NCI-H345 (cell line): Measurements from ENCODE around the gene RPS19.
A peak's percentile ranks its signal among the peaks of the same experiment; 100 is the strongest.

Experiments
- DNase-seq: peaks from one replicate; lab custom pipeline; 2025; lab: John Stamatoyannopoulos, UW

RPS19 gene

DNA sequence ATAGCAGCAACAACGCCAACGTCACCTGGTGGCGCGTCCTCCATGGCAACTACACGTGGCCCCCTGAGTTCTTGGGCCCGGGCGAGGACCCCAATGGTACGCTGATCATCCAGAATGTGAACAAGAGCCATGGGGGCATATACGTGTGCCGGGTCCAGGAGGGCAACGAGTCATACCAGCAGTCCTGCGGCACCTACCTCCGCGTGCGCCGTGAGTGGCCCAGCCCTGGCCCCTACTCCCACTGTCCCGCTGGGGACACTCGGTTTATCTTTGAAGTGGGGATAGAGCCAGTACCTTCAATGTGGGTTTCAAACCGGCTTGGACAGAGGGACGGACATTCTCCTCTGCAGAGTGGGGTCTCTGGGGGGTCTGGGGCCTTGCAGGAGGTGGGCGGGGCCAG is 19.0 kb downstream of the RPS19 start:
- no peak for DNase-seq

DNA sequence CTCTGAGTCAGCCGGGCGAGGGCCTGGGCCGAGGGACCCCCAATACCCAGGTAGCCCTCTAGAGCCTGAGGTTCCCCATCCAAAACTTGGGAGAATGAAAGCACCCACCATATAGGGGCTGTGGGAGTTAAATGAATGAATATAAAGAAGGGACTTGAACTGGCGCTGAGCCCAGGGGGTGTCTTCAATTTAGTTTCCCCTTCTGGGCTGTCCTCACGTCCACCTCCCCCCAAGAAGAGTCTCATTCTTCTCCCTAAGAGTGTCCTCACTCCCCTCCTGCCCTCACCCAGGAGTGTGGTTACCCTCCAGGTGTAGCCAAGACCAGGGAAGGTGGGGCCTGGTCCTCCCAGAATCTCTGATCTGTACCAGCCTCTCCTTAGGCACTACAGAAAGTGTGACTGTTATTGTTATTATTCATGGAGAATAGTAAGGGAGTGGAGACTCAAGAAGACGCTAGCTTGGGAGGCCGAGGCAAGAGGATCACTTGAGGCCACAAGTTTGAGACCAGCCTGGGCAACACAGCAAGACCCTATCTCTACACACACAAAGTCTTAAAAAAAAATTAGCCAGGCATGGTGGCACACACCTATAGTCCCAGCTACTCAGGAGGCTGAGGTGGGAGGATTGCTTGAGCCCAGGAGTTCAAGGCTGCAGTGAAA is 19.7 kb downstream of the RPS19 start:
- no peak for DNase-seq

DNA sequence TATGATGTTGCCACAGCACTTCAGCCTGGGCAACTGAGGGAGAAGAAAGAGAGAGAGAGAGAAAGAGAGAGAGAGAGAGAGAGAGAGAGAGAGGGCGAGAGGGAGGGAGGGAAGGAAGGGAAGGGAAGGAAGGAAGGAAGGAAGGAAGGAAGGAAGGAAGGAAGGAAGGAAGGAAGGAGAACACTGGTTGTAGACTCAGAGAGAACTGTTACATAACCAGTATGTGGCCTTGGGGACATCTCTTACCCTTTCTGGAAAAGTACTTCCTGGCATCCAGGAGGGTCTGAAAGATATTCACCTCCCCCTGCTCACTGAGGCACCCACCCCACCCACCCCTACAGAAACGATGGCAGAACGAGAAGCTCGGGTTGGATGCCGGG is 20.3 kb downstream of the RPS19 start:
- DNase-seq = no peak

DNA sequence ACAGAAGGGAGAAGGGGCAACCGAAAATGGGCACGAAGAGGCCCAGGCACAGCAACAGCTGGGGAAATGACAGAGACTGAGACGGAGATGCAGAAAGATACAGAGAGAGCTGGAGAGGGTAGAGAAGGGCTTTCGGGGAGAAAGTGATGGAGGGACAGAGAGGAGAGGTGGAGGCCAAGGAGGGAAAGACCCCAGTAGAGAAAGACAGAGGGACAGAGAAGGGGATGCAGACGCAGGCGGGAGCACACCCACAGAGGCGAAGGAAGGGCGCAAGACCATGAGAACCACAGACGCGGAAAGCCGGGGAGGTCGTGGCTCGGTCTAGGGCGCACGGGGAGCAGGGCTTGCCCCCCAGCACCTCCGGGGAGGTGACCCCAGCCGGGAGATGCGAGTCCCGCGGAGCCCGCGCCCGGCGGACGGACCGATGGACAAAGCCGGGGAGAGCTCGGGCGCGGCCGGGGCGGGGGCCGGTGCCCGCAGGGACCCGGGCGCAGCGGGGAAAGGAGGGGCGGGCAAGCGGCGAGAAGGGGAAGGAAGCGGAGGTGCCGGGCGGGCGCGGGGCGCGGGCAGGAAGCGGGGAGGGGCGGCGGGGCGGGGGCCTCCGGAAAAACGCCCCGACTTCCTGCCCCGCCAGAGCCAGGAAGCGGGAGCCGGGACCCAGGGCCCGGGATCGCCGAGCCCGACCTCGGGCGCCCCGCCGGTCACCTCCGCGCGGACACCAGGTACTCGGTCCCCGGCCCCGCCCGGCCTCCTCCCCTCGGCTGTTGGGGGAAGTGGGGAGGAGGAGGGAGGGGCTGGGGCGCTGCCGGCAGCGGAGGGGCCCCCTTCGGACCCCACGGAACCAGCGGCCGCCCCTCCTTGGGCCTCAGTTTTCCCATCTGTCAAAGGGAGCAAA is 22.8 kb downstream of the RPS19 start, which contains the start of gene ARHGEF1:
Gene ARHGEF1 (plus strand): TSS at position 617 of the 895 bp plus-strand sequence. CDS start 4,899 bp downstream, outside the sequence.
- DNase-seq = no peak

- DNase-seq = no peak
These were observed 23.4 kb downstream of the RPS19 start for GRCh38 chr19:41883463-41883820.

GRCh38 chr19:41883821-41884733 is 24.0 kb downstream of the RPS19 start:
- peak; percentile 95 for DNase-seq

DNA sequence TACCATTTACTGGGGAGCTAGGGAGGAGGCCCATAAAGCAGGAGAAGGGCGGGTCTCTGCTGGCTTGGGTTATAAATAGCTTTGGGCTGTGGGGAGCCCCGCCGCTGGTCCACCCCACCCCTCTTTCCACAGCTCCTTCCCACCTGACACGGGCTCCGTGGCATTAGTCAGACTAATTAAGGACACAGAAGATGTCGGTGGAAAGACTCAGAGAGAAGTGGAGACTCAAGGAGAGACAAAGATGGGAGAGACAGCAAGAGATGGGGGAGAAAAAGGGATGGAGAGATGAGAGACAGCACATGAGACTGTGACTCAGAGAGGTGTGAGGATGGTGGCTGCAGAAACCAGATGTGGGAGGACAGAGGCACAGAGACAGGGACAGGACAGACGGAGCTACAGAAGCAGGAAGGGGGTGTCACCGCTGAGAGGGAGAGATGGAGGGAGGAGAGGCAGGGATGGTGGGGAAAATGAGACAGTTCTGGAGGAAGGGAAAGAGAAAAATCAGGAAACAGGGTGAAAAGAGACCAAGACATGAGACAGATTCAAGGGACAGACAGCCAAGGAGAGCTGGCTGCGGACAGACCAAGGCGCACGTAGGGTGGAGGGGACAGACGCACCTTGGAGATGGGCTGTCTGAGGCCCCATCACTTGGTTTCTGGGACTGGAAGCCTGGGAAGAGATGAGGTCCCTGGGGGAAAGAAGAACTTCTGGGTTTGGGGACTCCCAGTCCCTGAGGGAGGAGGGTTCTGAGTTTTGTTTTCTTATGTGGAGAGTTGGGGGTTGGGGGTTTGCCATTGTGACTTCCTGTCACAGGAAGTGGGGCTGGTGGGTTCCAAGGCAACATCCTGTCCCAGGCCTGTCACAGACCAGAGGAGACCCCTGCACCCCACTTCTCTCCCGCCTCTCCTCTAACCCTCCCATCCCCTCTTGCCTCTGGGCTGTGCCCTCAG is 27.0 kb downstream of the RPS19 start:
- no peak for DNase-seq

DNA sequence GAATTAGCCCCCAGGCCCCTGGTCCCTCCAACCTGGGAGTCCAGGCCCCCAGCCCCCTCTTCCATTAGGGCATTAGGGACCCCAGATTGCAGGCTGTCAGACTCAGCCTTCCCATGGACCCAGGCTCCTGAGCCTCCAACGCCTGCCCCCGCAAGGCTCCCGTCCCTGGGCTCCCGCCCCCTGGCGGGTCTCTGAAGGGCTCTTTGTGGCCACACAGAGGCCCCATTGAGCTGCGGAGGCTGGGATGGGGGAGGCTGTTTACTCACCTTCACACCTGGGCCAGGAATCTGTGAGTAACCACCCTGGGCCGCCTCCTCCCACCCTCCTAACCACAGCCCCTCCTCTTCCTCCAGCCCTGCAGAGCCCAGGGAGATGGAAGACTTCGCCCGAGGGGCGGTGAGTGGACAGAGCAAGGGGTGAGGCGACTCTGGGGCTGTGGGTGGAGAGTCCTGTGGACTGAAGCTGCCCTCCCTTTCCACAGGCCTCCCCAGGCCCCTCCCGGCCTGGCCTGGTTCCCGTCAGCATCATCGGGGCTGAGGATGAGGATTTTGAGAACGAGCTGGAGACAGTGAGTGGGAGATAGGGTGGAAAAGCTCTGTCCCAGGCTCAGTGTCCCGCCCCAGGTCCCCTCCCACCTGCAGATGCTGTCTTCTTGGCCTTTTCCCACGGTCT is 27.8 kb downstream of the RPS19 start:
- DNase-seq = no peak

GRCh38 chr19:41888926-41889325 is 28.9 kb downstream of the RPS19 start:
- DNase-seq = no peak

DNA sequence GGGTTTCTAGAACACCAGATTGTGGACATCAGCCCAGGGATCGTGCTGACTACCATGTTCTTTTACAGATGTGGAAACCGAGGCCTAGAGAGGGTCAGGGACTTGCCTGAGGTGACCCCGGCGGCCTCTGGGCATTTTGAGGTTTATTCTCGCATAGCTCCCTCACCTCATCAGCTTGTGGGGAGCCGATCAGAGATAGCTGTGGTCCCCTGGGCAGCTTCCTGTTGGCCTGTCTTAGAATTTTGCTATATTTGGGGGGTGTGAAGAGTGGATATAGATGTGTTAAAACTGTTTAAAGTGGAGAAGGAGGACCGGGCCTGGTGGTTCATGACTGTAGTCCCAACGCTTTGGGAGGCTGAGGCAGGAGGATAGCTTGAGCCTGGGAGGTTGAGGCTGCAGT is 29.8 kb downstream of the RPS19 start:
- no peak for DNase-seq

- no peak for DNase-seq
These were observed 30.9 kb downstream of the RPS19 start for GRCh38 chr19:41890936-41891335.

GRCh38 chr19:41892173-41892902 is 32.3 kb downstream of the RPS19 start:
- DNase-seq = no peak

DNA sequence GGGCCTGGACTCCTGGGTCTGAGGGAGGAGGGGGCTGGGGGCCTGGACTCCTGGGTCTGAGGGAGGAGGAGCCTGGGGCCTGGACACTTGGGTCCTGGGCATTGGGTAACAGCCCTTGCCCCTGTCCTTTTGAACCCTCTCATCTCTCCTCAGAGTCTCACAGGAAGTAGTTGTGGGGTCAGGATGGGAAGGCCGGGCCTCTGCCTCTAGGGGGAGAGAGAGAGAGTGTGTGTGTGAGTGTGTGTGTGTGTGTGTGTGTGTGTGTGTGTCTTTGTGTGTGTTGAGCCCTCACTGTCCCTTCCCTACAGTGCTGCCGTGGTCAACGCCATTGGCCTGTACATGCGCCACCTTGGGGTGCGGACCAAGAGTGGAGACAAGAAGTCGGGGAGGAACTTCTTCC is 33.8 kb downstream of the RPS19 start:
- no peak for DNase-seq

DNA sequence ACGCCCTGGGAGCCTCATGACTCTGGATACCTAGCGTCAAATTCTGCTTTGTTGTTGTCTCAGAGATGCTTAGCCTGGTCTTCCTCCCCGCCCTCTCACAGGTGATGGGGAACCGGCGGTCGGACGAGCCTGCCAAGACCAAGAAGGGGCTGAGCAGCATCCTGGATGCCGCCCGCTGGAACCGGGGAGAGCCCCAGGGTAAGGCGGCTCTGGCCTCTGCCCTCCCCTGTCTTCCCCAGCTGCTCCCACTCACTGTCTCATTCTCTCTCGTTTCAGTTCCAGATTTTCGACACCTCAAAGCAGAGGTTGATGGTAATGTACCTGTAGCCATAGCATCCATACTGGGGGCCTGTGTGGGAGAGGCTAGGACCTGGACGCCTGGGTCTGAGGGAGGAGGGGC is 34.3 kb downstream of the RPS19 start:
- no peak for DNase-seq

GRCh38 chr19:41895745-41896580 is 35.9 kb downstream of the RPS19 start:
- DNase-seq = no peak

DNA sequence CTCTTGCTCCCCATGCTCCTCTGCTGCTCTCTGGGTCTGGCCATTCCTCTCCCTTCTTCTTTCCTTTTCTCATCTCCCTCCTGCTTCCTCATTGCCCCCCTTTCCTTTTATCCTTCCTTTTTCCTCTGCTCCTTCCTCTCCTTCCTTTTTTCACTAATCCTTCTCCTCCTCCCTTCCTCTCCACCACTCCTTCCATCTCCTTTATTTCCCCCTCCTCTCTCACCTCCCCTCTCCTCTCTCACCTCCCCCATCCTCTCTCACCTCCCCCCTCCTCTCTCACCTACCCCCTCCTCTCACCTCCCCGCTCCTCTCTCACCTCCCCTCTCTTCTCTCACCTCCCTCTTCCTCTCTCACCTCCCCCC is 36.5 kb downstream of the RPS19 start:
- DNase-seq = no peak

DNA sequence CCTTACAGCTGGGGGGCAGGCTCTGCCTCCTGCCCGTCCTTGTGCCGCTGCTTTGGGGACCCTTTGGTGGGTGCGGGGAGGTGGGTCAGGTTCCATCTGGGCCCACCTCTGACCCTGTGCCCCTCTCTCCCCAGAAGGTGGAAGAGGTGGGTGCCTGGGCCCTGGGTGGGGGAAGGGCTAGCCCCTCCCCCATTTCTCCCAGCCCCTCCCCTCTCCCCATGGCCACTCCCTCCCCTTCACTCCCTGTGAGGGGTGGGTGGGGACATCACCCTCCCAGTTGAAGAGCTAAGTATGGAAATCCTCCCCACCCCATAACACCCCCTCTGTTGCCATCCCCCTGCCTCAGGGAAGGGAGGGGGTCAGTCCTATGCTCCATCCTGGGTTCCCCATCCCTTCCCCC is 37.1 kb downstream of the RPS19 start:
- no peak for DNase-seq

GRCh38 chr19:41897820-41898219 is 37.8 kb downstream of the RPS19 start:
- no peak for DNase-seq

DNA sequence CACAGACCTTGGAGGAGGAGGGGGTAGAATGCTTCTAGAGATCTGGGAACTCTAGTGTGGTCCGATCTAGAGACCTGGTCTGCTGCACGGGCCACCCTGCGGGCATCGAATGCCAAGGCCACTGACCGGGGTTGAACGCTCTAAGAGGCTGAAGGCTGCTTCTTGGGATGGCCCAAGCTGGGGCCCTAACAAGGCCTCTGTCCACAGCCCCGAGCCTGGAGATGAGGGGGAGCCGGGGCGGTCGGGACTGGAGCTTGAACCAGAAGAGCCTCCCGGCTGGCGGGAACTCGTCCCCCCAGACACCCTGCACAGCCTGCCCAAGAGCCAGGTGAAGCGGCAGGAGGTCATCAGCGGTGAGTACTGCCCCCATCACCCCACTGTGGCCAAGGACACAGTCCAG is 38.2 kb downstream of the RPS19 start:
- no peak for DNase-seq
